ENCODE measurements around the gene HIBADH. TPM values are rescaled to one million over a fixed set of nuclear protein-coding genes. Genes with fewer than 3 reads are reported as not detected.

HIBADH gene
- total RNA-seq, 1 donor from 2014 or later, result 15.7 TPM

DNA sequence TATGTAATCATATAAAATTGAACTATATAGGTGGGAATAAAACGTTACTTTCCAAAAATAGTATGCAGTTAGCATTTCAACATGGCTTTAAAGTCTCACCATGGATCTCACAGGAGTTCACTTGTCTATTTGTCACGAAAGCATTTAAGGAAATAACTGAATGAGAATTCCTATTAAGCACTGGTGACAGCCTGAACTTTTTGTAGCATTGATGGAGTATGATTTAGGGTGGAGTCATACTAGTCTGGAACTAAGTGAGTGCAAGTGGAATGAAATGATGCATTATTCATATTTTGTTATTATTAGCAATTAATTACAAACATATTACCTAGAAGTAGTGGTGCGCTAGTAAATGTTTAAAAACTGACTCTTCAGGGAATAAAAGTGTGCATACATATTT lies 26.0 kb upstream of the HIBADH start:
- TF ChIP-seq, protein P1, sequence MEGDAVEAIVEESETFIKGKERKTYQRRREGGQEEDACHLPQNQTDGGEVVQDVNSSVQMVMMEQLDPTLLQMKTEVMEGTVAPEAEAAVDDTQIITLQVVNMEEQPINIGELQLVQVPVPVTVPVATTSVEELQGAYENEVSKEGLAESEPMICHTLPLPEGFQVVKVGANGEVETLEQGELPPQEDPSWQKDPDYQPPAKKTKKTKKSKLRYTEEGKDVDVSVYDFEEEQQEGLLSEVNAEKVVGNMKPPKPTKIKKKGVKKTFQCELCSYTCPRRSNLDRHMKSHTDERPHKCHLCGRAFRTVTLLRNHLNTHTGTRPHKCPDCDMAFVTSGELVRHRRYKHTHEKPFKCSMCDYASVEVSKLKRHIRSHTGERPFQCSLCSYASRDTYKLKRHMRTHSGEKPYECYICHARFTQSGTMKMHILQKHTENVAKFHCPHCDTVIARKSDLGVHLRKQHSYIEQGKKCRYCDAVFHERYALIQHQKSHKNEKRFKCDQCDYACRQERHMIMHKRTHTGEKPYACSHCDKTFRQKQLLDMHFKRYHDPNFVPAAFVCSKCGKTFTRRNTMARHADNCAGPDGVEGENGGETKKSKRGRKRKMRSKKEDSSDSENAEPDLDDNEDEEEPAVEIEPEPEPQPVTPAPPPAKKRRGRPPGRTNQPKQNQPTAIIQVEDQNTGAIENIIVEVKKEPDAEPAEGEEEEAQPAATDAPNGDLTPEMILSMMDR (conservative IDR thresholded peaks at IDR 0.05), result no peak
- Mint-ChIP-seq H3K36me3 (ENCODE audit: low read depth) (no peaks in the 10 kb centered on the region), H3K27me3 (ENCODE audit: low read depth) (no peaks in the 10 kb centered on the region), H3K4me3 (no peak overlapping the region), H3K4me1 (peaks cover 1% of the 10 kb centered on the region), H3K27ac (ENCODE audit: unreplicated experiment) (no peak overlapping the region), H3K9me3 (peaks cover 9% of the 10 kb centered on the region)
- DNase-seq (ENCODE audit: low read depth, low spot score), result no peak

DNA sequence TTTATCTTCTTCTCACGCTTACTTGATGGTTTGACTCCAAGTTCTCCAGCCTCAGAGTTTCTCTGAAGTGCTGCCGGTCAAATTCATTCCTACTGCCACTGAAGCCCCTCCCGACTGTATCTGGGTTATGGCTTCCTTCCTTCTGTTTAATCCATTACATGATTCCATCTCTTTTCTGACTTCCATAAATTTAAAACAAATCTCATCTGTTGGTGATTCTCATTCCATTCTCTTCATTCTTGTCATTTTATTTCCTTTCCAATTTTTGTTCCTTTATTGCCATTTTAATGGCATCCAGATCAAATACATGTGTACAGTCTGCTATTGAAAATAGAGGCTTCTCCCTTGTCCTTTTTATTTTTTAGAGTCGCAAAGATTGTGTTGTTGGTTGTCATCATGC lies 25.4 kb upstream of the HIBADH start:
- Mint-ChIP-seq H3K36me3 (ENCODE audit: low read depth) (no peaks in the 10 kb centered on the region), H3K4me1 (no peaks in the 10 kb centered on the region), H3K9me3 (peaks cover 9% of the 10 kb centered on the region), H3K27ac (ENCODE audit: unreplicated experiment) (no peak overlapping the region), H3K27me3 (ENCODE audit: low read depth) (no peaks in the 10 kb centered on the region), H3K4me3 (no peak overlapping the region)
- no peak for DNase-seq (ENCODE audit: low read depth, low spot score)
- TF ChIP-seq, protein P1 (conservative IDR thresholded peaks at IDR 0.05), result no peak

DNA sequence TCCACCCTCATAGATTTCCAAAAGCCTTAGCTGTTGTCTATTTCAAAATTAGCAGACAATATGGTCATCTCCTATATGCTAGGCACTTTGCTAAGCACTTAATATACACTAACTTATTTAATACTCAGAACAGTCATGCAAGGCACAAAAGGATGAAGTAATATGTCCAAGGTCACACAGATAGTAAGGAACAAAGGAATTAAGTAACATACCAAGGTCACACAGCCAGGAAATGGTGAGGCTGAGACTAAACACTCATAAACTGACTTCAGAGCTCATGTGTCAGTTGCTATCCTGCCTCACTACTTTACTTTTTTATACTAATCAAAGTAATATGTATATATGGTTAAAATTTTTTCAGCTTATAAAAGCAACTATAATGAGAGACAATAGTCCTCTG lies 23.6 kb upstream of the HIBADH start:
- Mint-ChIP-seq H3K4me1 (no peaks in the 10 kb centered on the region), H3K9me3 (peaks cover 9% of the 10 kb centered on the region), H3K36me3 (ENCODE audit: low read depth) (no peaks in the 10 kb centered on the region), H3K27me3 (ENCODE audit: low read depth) (no peaks in the 10 kb centered on the region), H3K4me3 (no peak overlapping the region), H3K27ac (ENCODE audit: unreplicated experiment) (no peak overlapping the region)
- TF ChIP-seq, protein P1 (conservative IDR thresholded peaks at IDR 0.05), result no peak
- no peak for DNase-seq (ENCODE audit: low read depth, low spot score)

DNA sequence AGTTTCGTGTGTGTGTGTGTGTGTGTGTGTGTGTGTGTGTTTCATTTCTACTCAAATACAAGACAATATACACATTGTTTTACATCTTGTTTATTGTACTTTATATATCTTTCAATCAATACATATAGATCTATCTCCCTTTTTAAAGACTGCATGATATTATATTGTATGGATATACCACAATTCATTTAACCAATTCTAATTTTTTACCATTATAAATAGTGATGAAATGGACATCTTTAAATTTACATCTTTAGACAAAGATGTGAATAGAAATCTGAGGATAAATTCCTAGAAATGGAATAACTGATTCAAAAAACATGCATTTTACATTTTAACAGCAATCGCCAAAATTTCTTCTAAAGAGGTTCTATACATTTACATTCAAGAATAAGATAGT lies 23.2 kb upstream of the HIBADH start:
- Mint-ChIP-seq H3K9me3 (peaks cover 9% of the 10 kb centered on the region), H3K36me3 (ENCODE audit: low read depth) (no peaks in the 10 kb centered on the region), H3K4me1 (no peaks in the 10 kb centered on the region), H3K4me3 (no peak overlapping the region), H3K27me3 (ENCODE audit: low read depth) (no peaks in the 10 kb centered on the region), H3K27ac (ENCODE audit: unreplicated experiment) (no peak overlapping the region)
- no peak for DNase-seq (ENCODE audit: low read depth, low spot score)
- TF ChIP-seq, protein P1 (conservative IDR thresholded peaks at IDR 0.05), result no peak

DNA sequence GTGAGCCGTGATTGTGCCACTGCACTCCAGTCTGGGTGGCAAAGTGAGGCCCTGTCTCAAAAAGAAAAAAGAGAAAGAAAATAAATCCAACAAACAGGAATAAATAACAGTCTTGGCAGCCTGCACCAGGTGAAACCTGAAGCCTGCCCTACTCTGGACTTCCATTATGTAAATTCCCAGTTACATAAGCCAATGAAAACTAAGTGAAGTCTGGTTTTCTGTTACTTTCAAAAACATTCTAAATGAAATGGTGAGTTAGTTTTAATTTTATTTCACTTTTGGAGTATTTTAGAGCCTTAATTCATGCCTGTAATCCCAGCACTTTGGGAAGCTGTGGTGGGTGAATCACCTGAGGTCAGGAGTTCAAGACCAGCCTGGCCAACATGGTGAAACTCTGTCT lies 22.5 kb upstream of the HIBADH start:
- no peak overlapping the region for H3K4me3 Mint-ChIP-seq
- H3K4me1 Mint-ChIP-seq, result no peaks in the 10 kb centered on the region
- no peak for DNase-seq (ENCODE audit: low read depth, low spot score)
- no peak overlapping the region for H3K27ac Mint-ChIP-seq (ENCODE audit: unreplicated experiment)
- H3K36me3 Mint-ChIP-seq (ENCODE audit: low read depth), result no peaks in the 10 kb centered on the region
- H3K27me3 Mint-ChIP-seq (ENCODE audit: low read depth), result no peaks in the 10 kb centered on the region
- peaks cover 9% of the 10 kb centered on the region for H3K9me3 Mint-ChIP-seq
- TF ChIP-seq, protein P1 (conservative IDR thresholded peaks at IDR 0.05), result no peak

DNA sequence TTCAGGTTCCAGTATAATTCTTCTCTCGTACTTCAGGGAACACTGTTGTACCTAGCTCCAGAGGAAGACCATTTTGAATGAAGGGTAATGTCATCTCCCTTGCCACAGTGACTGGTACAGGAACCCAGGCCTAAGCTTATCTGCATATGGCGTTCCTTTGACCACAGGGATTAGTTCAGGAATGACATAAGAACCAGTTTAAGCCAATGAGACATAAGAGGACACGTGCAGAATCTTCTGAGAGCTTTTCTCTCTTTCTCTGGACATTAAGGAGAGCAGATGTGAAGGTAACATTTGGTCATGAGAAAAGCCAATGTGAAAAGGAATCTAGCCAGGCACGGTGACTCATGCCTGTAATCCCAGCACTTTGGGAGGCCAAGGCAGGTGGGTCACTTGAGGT lies 21.8 kb upstream of the HIBADH start:
- H3K4me1 Mint-ChIP-seq, result no peaks in the 10 kb centered on the region
- H3K27ac Mint-ChIP-seq (ENCODE audit: unreplicated experiment), result no peak overlapping the region
- no peak overlapping the region for H3K4me3 Mint-ChIP-seq
- H3K27me3 Mint-ChIP-seq (ENCODE audit: low read depth), result no peaks in the 10 kb centered on the region
- DNase-seq (ENCODE audit: low read depth, low spot score), result no peak
- TF ChIP-seq, protein P1 (conservative IDR thresholded peaks at IDR 0.05), result no peak
- H3K36me3 Mint-ChIP-seq (ENCODE audit: low read depth), result no peaks in the 10 kb centered on the region
- H3K9me3 Mint-ChIP-seq, result peaks cover 9% of the 10 kb centered on the region

Measured in neural crest cell (in vitro differentiated cells).